DND-41 (cell line): ENCODE measurements around the gene DRGX.

Experiments
- ATAC-seq: fragments of 200-7000 bp; cut with Tn5 transposase; 3 replicates; pipeline ENCODE4 v1.9.1; 2021; ENCODE audit warnings: low read depth; ENCODE audit not compliant: insufficient read depth
- DNase-seq: peaks from one replicate; pipeline ENCODE4 v3.0.0-alpha.2; 2020
- H2AFZ ChIP-seq: 2 replicates; pipeline ENCODE4 v1.6.0; 2012; ENCODE audit warnings: low read depth, low read length
- H3K27ac ChIP-seq: 2 replicates; pipeline ENCODE4 v1.5.1; 2012; ENCODE audit warnings: low read length, inconsistent platforms
- H3K27me3 ChIP-seq: fragments of 200-600 bp; sonication (generic); 2 replicates; pipeline ENCODE4 v1.6.0; 2012; ENCODE audit warnings: low read length, mild to moderate bottlenecking, inconsistent platforms; ENCODE audit not compliant: insufficient read depth, poor library complexity
- H3K36me3 ChIP-seq: 2 replicates; pipeline ENCODE4 v1.5.1; 2012; ENCODE audit warnings: low read length, inconsistent platforms; ENCODE audit not compliant: insufficient read depth
- H3K4me1 ChIP-seq: 2 replicates; pipeline ENCODE4 v1.5.1; 2012; ENCODE audit warnings: mild to moderate bottlenecking, low read length; ENCODE audit not compliant: insufficient read depth
- H3K4me2 ChIP-seq: 2 replicates; pipeline ENCODE4 v1.6.0; 2012; ENCODE audit warnings: mild to moderate bottlenecking, moderate library complexity, low read length, inconsistent platforms; ENCODE audit not compliant: insufficient read depth
- H3K4me3 ChIP-seq, 2 experiments: fragments of 200-600 bp in 1 of 2; shearing (Covaris generic) in 1 of 2; 2 replicates each; pipeline ENCODE4 v1.5.1; 2012 to 2016; ENCODE audit warnings: inconsistent platforms in 2 of 2, low read length in 2 of 2, mild to moderate bottlenecking in 2 of 2, low read depth in 1 of 2, moderate library complexity in 1 of 2
- H3K79me2 ChIP-seq: 2 replicates; pipeline ENCODE4 v1.6.0; 2012; ENCODE audit warnings: low read length, inconsistent platforms; ENCODE audit not compliant: insufficient read depth
- H3K9ac ChIP-seq: 2 replicates; pipeline ENCODE4 v1.6.0; 2012; ENCODE audit warnings: low read depth, mild to moderate bottlenecking, inconsistent platforms, low read length, moderate library complexity
- H3K9me3 ChIP-seq: 2 replicates; pipeline ENCODE4 v1.5.1; 2012; ENCODE audit warnings: low read length, moderate library complexity, mild to moderate bottlenecking, inconsistent platforms; ENCODE audit not compliant: insufficient read depth, severe bottlenecking
- H4K20me1 ChIP-seq: 2 replicates; pipeline ENCODE4 v1.6.0; 2012; ENCODE audit warnings: low read length; ENCODE audit not compliant: insufficient read depth
- EZH2 ChIP-seq: IDR thresholded peaks from 3 replicates; pipeline ENCODE4 v1.6.1; 2012; ENCODE audit warnings: borderline replicate concordance, low read depth, mild to moderate bottlenecking, moderate library complexity, low read length, inconsistent platforms; ENCODE audit not compliant: severe bottlenecking
- TF ChIP-seq, protein P1 (sequence below): IDR thresholded peaks from 2 replicates; pipeline ENCODE4 v1.5.1; 2012; ENCODE audit warnings: borderline replicate concordance, low read length, moderate library complexity, mild to moderate bottlenecking; ENCODE audit not compliant: poor library complexity, severe bottlenecking; ENCODE audit errors: extremely low read depth

Gene DRGX

DNA sequence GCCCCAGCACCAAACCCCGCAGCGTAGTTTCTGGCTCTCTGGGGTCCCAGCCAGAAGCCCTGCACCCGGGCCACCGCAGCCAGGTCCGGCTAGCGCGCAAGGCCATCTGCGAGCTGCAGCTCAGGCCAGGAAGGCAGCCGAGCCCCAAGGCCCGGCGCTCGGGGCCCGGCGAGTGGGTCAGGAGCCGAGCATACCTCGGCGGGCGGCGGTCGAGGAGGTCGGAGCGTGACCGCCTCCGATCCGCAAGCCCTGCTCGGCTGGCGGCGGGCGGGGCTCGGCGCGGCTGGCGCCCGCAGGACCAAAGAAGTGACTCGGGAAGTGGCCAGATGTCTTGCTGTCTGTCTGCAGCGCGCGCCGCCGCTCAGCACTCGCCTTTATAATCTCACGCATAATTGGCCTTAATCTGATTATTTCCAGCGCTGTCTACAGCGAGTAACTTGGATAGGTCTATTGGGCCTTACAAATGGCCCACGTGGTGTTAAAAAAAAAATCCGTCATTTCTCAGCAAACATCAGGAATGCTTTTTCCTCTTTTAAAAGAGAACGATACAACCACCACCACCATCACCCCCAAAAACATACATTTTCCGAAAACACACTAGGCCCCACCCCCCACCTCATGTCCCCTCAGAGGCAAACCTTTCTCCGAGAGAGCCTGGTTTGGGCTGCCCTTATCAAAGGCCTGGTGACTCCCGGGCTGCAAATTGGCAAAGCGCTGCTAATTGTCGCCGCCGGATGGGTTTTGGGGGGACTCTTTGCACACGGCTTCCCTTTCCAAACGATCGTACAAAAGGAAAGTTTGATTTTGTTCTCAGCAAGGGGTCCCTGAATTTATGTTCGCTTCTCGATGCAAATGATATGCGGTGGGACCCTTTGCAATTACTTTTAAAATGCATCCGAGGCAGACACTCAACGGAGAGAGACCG lies at the start of gene DRGX:
TSS of gene DRGX (minus strand) at position 349 of the 925 bp plus-strand sequence. CDS start 649 bp downstream, outside the sequence.
- H3K4me3 ChIP-seq = no peak within 1 kb of the TSS
- H2AFZ ChIP-seq = no peak within 1 kb of the TSS
- H4K20me1 ChIP-seq = no peaks in the 10 kb centered on the region; the same call in 1 of the 2 replicates
- no peak for TF ChIP-seq EZH2
- TF ChIP-seq, protein P1, sequence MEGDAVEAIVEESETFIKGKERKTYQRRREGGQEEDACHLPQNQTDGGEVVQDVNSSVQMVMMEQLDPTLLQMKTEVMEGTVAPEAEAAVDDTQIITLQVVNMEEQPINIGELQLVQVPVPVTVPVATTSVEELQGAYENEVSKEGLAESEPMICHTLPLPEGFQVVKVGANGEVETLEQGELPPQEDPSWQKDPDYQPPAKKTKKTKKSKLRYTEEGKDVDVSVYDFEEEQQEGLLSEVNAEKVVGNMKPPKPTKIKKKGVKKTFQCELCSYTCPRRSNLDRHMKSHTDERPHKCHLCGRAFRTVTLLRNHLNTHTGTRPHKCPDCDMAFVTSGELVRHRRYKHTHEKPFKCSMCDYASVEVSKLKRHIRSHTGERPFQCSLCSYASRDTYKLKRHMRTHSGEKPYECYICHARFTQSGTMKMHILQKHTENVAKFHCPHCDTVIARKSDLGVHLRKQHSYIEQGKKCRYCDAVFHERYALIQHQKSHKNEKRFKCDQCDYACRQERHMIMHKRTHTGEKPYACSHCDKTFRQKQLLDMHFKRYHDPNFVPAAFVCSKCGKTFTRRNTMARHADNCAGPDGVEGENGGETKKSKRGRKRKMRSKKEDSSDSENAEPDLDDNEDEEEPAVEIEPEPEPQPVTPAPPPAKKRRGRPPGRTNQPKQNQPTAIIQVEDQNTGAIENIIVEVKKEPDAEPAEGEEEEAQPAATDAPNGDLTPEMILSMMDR = no peak
- no peak for ATAC-seq
- no peaks in the 10 kb centered on the region for H3K79me2 ChIP-seq
- H3K4me1 ChIP-seq = no peaks in the 10 kb centered on the region
- H3K27me3 ChIP-seq = no peaks in the 10 kb centered on the region
- H3K9ac ChIP-seq = no peak within 1 kb of the TSS
- H3K9me3 ChIP-seq = no peaks in the 10 kb centered on the region
- H3K27ac ChIP-seq = no peak within 1 kb of the TSS
- no peaks in the 10 kb centered on the region for H3K36me3 ChIP-seq
- DNase-seq = no peak
- H3K4me2 ChIP-seq = no peak within 1 kb of the TSS

DNA sequence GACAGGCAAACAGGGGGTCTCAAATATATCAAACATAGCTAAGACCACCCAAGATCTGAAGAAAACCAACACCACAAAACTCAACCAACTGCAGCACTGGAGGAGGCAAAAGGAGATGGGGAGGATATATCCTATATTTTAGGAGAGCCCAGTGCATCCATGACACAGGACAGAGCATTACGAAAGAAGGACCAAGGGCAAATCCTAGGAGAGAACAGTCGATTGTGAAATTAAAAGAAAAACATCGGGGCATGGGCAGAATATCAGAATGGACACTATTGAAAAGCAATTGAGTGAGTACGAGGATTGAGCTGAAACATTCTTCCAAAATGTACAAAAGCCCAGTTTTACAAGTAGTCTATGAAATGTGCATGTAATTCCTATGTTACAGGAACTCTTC lies 48.5 kb upstream of the DRGX start:
- Histone ChIP-seq H3K79me2 (no peaks in the 10 kb centered on the region), H3K9me3 (no peaks in the 10 kb centered on the region), H3K36me3 (no peaks in the 10 kb centered on the region), H3K9ac (no peak overlapping the region), H3K4me1 (peaks cover 18% of the 10 kb centered on the region), H4K20me1 (no peaks in the 10 kb centered on the region), H3K4me3 (no peak overlapping the region), H3K27ac (no peak overlapping the region), H3K27me3 (no peaks in the 10 kb centered on the region), H2AFZ (no peak overlapping the region), H3K4me2 (no peak overlapping the region)
- TF ChIP-seq EZH2 = no peak
- TF ChIP-seq, protein P1 = no peak
- DNase-seq (no peak), ATAC-seq (no peak)

DNA sequence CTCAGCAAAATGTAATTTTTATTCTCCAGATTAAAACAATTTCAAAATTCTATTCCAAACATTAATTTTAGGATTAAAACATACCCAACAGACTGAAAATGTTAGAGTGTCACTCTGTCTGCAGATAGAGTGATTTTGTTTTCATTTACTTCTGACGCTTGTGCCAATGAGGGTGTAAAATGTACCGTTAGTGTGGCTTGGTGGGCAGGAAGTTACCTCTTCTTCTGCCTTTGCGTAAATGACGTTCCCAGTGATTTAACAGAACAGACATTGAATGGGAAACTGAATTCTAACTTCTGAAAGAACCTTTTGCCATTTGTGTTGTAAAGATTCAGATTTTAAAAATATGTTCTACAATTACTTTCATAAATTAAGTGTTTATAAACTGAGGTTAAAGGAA lies 47.0 kb upstream of the DRGX start:
- DNase-seq (peak; percentile 33), ATAC-seq (peak; percentile 83)
- no peaks in the 10 kb centered on the region for H3K36me3 ChIP-seq
- no peaks in the 10 kb centered on the region for H4K20me1 ChIP-seq
- H3K9me3 ChIP-seq = peaks cover 2% of the 10 kb centered on the region
- H3K9ac ChIP-seq = no peak overlapping the region
- H3K79me2 ChIP-seq = no peaks in the 10 kb centered on the region
- no peak overlapping the region for H3K27ac ChIP-seq
- TF ChIP-seq, protein P1 = no peak
- no peak for TF ChIP-seq EZH2
- no peak overlapping the region for H3K4me2 ChIP-seq
- H3K4me1 ChIP-seq = peaks cover 18% of the 10 kb centered on the region
- no peak overlapping the region for H3K4me3 ChIP-seq
- no peaks in the 10 kb centered on the region for H3K27me3 ChIP-seq
- H2AFZ ChIP-seq = no peak overlapping the region
